Astrocyte (in vitro differentiated cells and primary cell): ENCODE data around the gene NRG3.

ENCODE experiments used
- EZH2 ChIP-seq: IDR thresholded peaks from 2 replicates; pipeline ENCODE4 v1.6.1; 2012; ENCODE audit warnings: mild to moderate bottlenecking, low read length, inconsistent platforms; ENCODE audit not compliant: insufficient read depth
- TF ChIP-seq, protein P1 (sequence below): IDR thresholded peaks from 2 replicates; pipeline ENCODE4 v1.5.1; 2011; ENCODE audit warnings: low read depth, mild to moderate bottlenecking, inconsistent platforms, low read length, moderate library complexity; ENCODE audit not compliant: insufficient read depth

DNA sequence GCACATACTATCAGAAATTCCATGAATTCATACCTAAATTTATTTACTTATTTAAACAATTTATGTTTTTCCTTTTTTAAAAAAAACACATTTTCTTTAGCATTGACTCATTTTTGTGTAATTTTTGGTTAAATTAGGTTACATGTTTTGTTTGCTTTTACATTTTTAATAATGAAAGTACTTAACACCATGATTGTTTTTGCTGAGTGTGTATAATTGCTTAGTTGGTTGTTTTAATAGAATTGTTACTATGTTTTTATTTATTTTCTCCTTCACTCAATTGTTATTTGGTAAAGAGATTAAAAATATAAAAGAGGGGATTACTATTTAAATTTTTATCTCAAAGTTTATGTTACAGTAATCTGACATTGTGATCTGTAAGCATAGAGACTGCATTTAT is 508.4 kb downstream of the NRG3 start:
- TF ChIP-seq, protein P1, sequence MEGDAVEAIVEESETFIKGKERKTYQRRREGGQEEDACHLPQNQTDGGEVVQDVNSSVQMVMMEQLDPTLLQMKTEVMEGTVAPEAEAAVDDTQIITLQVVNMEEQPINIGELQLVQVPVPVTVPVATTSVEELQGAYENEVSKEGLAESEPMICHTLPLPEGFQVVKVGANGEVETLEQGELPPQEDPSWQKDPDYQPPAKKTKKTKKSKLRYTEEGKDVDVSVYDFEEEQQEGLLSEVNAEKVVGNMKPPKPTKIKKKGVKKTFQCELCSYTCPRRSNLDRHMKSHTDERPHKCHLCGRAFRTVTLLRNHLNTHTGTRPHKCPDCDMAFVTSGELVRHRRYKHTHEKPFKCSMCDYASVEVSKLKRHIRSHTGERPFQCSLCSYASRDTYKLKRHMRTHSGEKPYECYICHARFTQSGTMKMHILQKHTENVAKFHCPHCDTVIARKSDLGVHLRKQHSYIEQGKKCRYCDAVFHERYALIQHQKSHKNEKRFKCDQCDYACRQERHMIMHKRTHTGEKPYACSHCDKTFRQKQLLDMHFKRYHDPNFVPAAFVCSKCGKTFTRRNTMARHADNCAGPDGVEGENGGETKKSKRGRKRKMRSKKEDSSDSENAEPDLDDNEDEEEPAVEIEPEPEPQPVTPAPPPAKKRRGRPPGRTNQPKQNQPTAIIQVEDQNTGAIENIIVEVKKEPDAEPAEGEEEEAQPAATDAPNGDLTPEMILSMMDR = no peak
- TF ChIP-seq EZH2 = no peak
